HepG2 (cell line): Measurements from ENCODE around the gene SLC22A31. TPM values are rescaled to one million over a fixed set of nuclear protein-coding genes. Genes with fewer than 3 reads are reported as not detected.

Experiments used
- ATF1 ChIP-seq: IDR thresholded peaks from 2 replicates; pipeline ENCODE4 v1.6.1; 2016; ENCODE audit warnings: mild to moderate bottlenecking, control low read depth
- CHCHD3 ChIP-seq: sonication (generic); formaldehyde crosslinking; IDR thresholded peaks from 2 replicates; pipeline ENCODE4 v1.8.0; 2022; ENCODE audit warnings: mild to moderate bottlenecking, missing genetic modification reagents, moderate library complexity
- FOXO1 ChIP-seq: sonication (generic); formaldehyde crosslinking; IDR thresholded peaks from 2 replicates; pipeline ENCODE4 v1.4.0; 2020; ENCODE audit warnings: missing genetic modification reagents
- HDAC2 ChIP-seq: sonication (generic); formaldehyde crosslinking; IDR thresholded peaks from 2 replicates; pipeline ENCODE4 v1.4.0; 2020; ENCODE audit warnings: missing genetic modification reagents
- HOXA3 ChIP-seq: sonication (generic); formaldehyde crosslinking; IDR thresholded peaks from 2 replicates; pipeline ENCODE4 v1.5.0; 2020; ENCODE audit warnings: missing genetic modification reagents
- RERE ChIP-seq: IDR thresholded peaks from 2 replicates; pipeline ENCODE4 v1.6.1; 2016; ENCODE audit warnings: low read depth, missing genetic modification reagents, missing compliant biosample characterization
- SOX6 ChIP-seq, 2 experiments: fragments of 450-650 bp in 1 of 2; sonication (generic) in 1 of 2; formaldehyde crosslinking in 1 of 2; IDR thresholded peaks; 2 replicates each; pipeline versions ENCODE4 v1.4.0 to v1.6.1; 2017 to 2020; ENCODE audit warnings: antibody characterized with exemption in 1 of 2, mild to moderate bottlenecking in 1 of 2, missing genetic modification reagents in 1 of 2
- TFDP1 ChIP-seq: IDR thresholded peaks from 2 replicates; pipeline ENCODE4 v1.6.1; 2016; ENCODE audit warnings: missing compliant biosample characterization, missing genetic modification reagents, borderline replicate concordance
- ZBTB33 ChIP-seq: sonication (generic); formaldehyde crosslinking; IDR thresholded peaks from 2 replicates; pipeline ENCODE4 v1.4.0; 2020; ENCODE audit warnings: missing genetic modification reagents
- ZNF281 ChIP-seq: sonication (generic); formaldehyde crosslinking; IDR thresholded peaks from 2 replicates; pipeline ENCODE4 v1.4.0; 2020; ENCODE audit warnings: missing genetic modification reagents, borderline replicate concordance
- ZNF788 ChIP-seq: sonication (generic); formaldehyde crosslinking; IDR thresholded peaks from 2 replicates; pipeline ENCODE4 v1.5.0; 2020; ENCODE audit warnings: mild to moderate bottlenecking, missing genetic modification reagents, borderline replicate concordance
- ZNF816 ChIP-seq: sonication (generic); formaldehyde crosslinking; IDR thresholded peaks from 2 replicates; pipeline ENCODE4 v1.8.0; 2022; ENCODE audit warnings: missing genetic modification reagents, mild to moderate bottlenecking, borderline replicate concordance
- ZSCAN29 ChIP-seq: sonication (generic); formaldehyde crosslinking; conservative IDR thresholded peaks from 2 replicates; pipeline ENCODE4 v1.4.0; 2020; ENCODE audit warnings: mild to moderate bottlenecking, missing genetic modification reagents
- polyA plus RNA-seq, 8 experiments: library from polyadenylated mRNA; depleted of rRNA in 3 of 8; stranded (reverse) in 7 of 8; unstranded in 1 of 8; fragments of >200 nt; fragmentation: Illumina TruSeq in 4 of 8; extraction: Trizol in 4 of 8; gene quantifications; 2 replicates each; pipeline versions ENCODE4 v1.2.1 to v1.2.3, GENCODE V29; 2011 to 2016; ENCODE audit warnings: low read depth in 4 of 8, missing spikeins in 1 of 8, mixed read lengths in 1 of 8; ENCODE audit not compliant: insufficient read depth in 1 of 8
- total RNA-seq, 5 experiments: library from RNA; depleted of rRNA; stranded (reverse); fragments of >200 nt; fragmentation: Illumina TruSeq; extraction: Trizol; gene quantifications; 2 replicates each; pipeline ENCODE4 v1.2.3, GENCODE V29; 2016; ENCODE audit warnings: low read depth in 1 of 5

Gene SLC22A31
- total and polyA plus RNA-seq, 2 of the 13 experiments (the other 11 are each of a cell fraction or from before 2014, with no cell fraction given), result 67.3 to 83.3 TPM

- TF ChIP-seq RERE (peak; percentile 65; the same call in 1 of the 2 replicates), HDAC2 (CRISPR knock-in tag) (peak; percentile 83; the same call in 1 of the 2 replicates), ZBTB33 (CRISPR knock-in tag) (peak; percentile 50; the same call in 1 of the 2 replicates), CHCHD3 (CRISPR knock-in tag) (no peak), HOXA3 (CRISPR knock-in tag) (peak; percentile 90), SOX6 (IDR thresholded peaks at IDR 0.05) (no peak), SOX6 (CRISPR knock-in tag; IDR thresholded peaks at IDR 0.05) (peak; percentile 61), ZSCAN29 (no peak), TFDP1 (CRISPR knock-in tag) (peak; percentile 36; the same call in 1 of the 2 replicates), ZNF788 (CRISPR knock-in tag) (peak; percentile 65; the same call in 1 of the 2 replicates), FOXO1 (CRISPR knock-in tag) (peak; percentile 75; the same call in 1 of the 2 replicates), ATF1 (CRISPR knock-in tag) (no peak), ZNF816 (CRISPR knock-in tag) (no peak), ZNF281 (CRISPR knock-in tag) (peak; percentile 67; the same call in 1 of the 2 replicates)
These were observed 31.8 kb upstream of the SLC22A31 start (continued) for GRCh38 chr16:89232107-89232506.
